GM18508 (cell line): ENCODE results near the gene COX6A1.

ENCODE experiments used
- ATAC-seq: cut with Tn5 transposase; IDR thresholded peaks from one replicate; pipeline ENCODE4 v1.9.1; 2021; ENCODE audit warnings: moderate number of reproducible peaks; ENCODE audit not compliant: insufficient read depth, unreplicated experiment

The COX6A1 gene

DNA sequence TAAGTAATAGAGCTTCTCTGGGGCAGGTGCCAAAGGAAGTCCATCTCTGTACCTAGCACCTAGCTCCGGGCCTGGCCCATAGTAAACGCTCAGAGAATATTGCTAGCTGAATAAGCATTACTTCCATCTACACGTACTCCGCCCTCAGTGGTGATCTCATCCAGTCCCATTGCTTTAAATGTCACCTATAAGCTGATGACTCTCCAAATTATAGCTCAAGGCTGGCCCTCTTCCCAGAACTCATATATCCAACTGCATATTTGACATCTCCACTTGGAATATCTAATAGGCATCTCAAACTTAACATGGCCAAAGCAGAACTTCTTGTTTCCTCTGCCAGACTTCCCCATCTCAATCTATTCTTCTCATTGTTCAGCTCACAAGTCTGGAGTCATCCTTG lies 51.1 kb downstream of the COX6A1 start:
- no peak for ATAC-seq

- no peak for ATAC-seq
These were observed 52.4 kb downstream of the COX6A1 start for GRCh38 chr12:120490325-120490724.
